GM10248 (cell line): ENCODE measurements around the gene PCSK5.

Experiments used
- CTCF ChIA-PET: fragments of 300-600 bp; sonication (Branson Sonifier 250); formaldehyde crosslinking; extraction: SDS; loops from one replicate; lab custom pipeline; 2021; ENCODE audit warnings: antibody characterized with exemption; lab: Yijun Ruan, JAX
- POLR2A ChIA-PET: fragments of 350-650 bp; sonication (Branson Sonifier 250); formaldehyde crosslinking; extraction: SDS; loops from one replicate; lab custom pipeline; 2020; ENCODE audit warnings: antibody characterized with exemption; lab: Yijun Ruan, JAX
- DNase-seq: peaks from one replicate; pipeline ENCODE4 v3.0.0; 2012; ENCODE audit errors: extremely low spot score
- CTCF ChIP-seq: IDR thresholded peaks from 2 replicates; pipeline ENCODE4 v1.5.1; 2012; ENCODE audit warnings: mild to moderate bottlenecking, low read depth; ENCODE audit errors: extremely low read depth, missing control alignments, control extremely low read depth

The PCSK5 gene

DNA sequence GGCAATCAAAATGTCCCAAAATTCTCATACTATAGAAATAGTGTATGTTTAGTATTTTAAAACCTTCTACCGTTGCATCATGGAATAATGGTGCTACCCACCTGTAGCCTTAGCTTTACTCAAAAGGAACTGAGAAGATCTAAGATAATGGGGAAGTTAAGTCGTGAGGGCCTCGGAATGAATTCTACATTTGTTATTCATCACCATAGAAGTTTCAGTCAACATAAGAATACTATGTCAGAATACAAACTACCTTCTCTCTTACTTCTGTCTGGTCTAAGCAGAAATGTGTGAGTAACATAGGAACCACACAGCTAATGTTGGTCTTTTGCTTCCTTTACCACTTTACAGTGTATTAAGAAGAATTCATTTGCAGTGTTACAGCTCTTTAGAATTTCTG, 460.5 kb downstream of the PCSK5 start:
- DNase-seq = peak; percentile 18
- no peak for TF ChIP-seq CTCF
- CTCF ChIA-PET = no interaction called here
- POLR2A ChIA-PET = no interaction called here

- POLR2A ChIA-PET = interaction anchor here (0.7 kb wide), 1 partner anchor 189 kb away, joined by 3 read pairs; no protein-coding TSS in a partner anchor
- DNase-seq = no peak
- CTCF ChIA-PET = no interaction called here
- no peak for TF ChIP-seq CTCF
These were observed 461.6 kb downstream of the PCSK5 start for GRCh38 chr9:76352026-76352620.

GRCh38 chr9:76353280-76353679, 462.8 kb downstream of the PCSK5 start:
- POLR2A ChIA-PET = no interaction called here
- CTCF ChIA-PET = no interaction called here
- no peak for TF ChIP-seq CTCF

GRCh38 chr9:76354221-76354620, 463.7 kb downstream of the PCSK5 start:
- CTCF ChIA-PET = interaction anchor here (0.7 to 0.8 kb wide), 2 partner anchors 17 to 52 kb away, joined by 3 to 4 read pairs; no protein-coding TSS in a partner anchor
- POLR2A ChIA-PET = no interaction called here
- TF ChIP-seq CTCF = no peak
- DNase-seq = no peak

More at GRCh38 chr9:76353280-76353679, 462.8 kb downstream of the PCSK5 start:
- no peak for DNase-seq

DNA sequence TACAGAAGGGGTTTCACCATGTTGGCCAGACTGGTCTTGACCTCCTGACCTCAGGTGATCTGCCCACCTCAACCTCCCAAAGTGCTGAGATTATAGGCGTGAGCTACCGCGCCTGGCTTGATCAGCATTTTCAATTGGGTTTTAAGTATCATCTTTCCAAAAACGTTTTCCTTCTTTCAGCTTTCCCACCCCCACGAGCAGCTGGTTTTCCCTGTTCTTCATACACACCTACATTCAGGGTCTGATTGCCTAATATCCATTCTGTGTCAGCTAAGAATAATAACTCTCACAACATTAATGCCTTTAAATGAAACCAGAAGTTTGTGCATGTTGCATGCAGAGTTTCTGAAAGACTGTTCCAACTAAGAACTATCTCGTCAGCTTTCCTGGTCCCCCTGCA, 465.4 kb downstream of the PCSK5 start:
- DNase-seq = no peak
- POLR2A ChIA-PET = no interaction called here
- CTCF ChIA-PET = interaction anchor here (0.9 to 1.3 kb wide), 2 partner anchors 10 to 53 kb away, joined by 3 read pairs; no protein-coding TSS in a partner anchor
- TF ChIP-seq CTCF = no peak

DNA sequence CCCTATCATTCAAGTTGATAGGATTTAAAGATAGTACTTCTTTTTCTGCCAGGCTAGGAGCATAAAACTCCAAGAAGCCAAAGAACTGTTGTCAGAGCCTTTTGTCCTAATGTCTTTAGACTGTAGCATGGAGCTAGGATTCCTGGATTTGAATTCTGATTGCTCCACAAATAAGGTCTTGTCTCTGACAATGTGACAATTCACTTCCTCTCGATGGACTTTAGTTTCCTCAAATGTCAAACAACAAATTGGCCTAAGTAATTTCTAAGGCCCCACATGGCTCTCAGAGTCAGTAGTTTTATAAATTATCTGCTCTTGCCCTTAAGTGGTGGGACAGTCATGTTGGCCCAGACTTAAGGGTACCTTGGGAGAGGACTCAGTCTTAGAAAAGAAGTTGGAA, 467.1 kb downstream of the PCSK5 start:
- POLR2A ChIA-PET = no interaction called here
- no peak for TF ChIP-seq CTCF
- CTCF ChIA-PET = interaction anchor here (1.3 to 1.6 kb wide), 2 partner anchors 13 to 37 kb away, joined by 3 to 4 read pairs; partner anchors contain the start of gene RFK
- DNase-seq = no peak
